ENCODE results near the gene VIM. TPM values are rescaled to one million over a fixed set of nuclear protein-coding genes. Genes with fewer than 3 reads are reported as not detected.
A peak's percentile ranks its signal among the peaks of the same experiment; 100 is the strongest.

The VIM gene
- total and polyA plus RNA-seq, 10 of the 15 experiments (the other 5 are each of a cell fraction or from before 2014, with no cell fraction given) = 44.2 to 287 (median 188) TPM

- SMC1A ChIA-PET (ENCODE audit: uncharacterized antibody, unreplicated experiment) = interaction anchor here (0.7 to 1.9 kb wide), 4 partner anchors 12 to 283 kb away, joined by 3 to 7 read pairs (median 4); partner anchors contain the start of gene TRDMT1
- Histone ChIP-seq H3K4me2 (ENCODE audit: control insufficient read depth, insufficient read depth) (peak overlapping the region; percentile 78), H3K79me2 (ENCODE audit: control insufficient read depth, insufficient read depth, low read length) (no peaks in the 10 kb centered on the region), H3K4me1 (ENCODE audit: control insufficient read depth, insufficient read depth, low read length) (peaks cover 27% of the 10 kb centered on the region), H3K36me3 (ENCODE audit: control insufficient read depth in 2 of 2, insufficient read depth in 2 of 2, low read length in 1 of 2) (no peaks in the 10 kb centered on the region), H3K27me3 (replicated peaks in 1 of 2; ENCODE audit: control insufficient read depth in 2 of 2, insufficient read depth in 2 of 2, low read length in 1 of 2) (no peaks in the 10 kb centered on the region; a peak in 1 of 4 replicates), H2AFZ (ENCODE audit: control insufficient read depth, low read depth, low read length) (no peak overlapping the region), H4K20me1 (ENCODE audit: control insufficient read depth, insufficient read depth) (no peaks in the 10 kb centered on the region), H3K27ac (ENCODE audit: control insufficient read depth, insufficient read depth) (peak overlapping the region; percentile 49; the same call in 1 of the 2 replicates), H3K9me3 (replicated peaks; ENCODE audit: control insufficient read depth, insufficient read depth, low read length) (no peaks in the 10 kb centered on the region; the same call in 2 of the 3 replicates), H3K4me3 (peak overlapping the region; percentile 68), H3K9ac (ENCODE audit: control insufficient read depth, insufficient read depth, low read length) (no peak overlapping the region)
- intact Hi-C loops (cut with micrococcal nuclease; ENCODE audit: unreplicated experiment) = loop anchor here (1.0 kb wide), 1 partner anchor 11 kb away; no protein-coding TSS in a partner anchor
- no TSS peak for BruUV-seq (replicated peaks)
- FAIRE-seq (peak; percentile 75), DNase-seq (ENCODE audit: low read depth, low spot score) (peak; percentile 63), ATAC-seq (peak; percentile 37)
- CTCF ChIA-PET = interaction anchor here (1.0 to 1.6 kb wide), 3 partner anchors 11 to 26 kb away, joined by 3 to 4 read pairs (median 3); partner anchors contain the start of gene TRDMT1
- RAD21 ChIA-PET (ENCODE audit: unreplicated experiment) = interaction anchor here (0.9 kb wide), 2 partner anchors 27 to 37 kb away, joined by 3 read pairs; no protein-coding TSS in a partner anchor
- 1% methylated on average over 12 of the region's 12 CpGs for WGBS (ENCODE audit: insufficient coverage, insufficient replicate concordance, low lambda C conversion rate, missing lambda C conversion rate)
- POLR2A ChIA-PET = interaction anchor here (3.6 kb wide), 1 partner anchor 27 kb away, joined by 23 read pairs; the partner anchor contains the start of gene TRDMT1
- in situ Hi-C loops (cut with MboI) = no loop called here
- TF ChIP-seq ATF7 (IDR thresholded peaks at IDR 0.05; ENCODE audit: low read depth) = peak; percentile 82
- peak; percentile 84 for TF ChIP-seq DPF2 (IDR thresholded peaks at IDR 0.05)
- TF ChIP-seq CTCF (IDR thresholded peaks at IDR 0.05 in 2 of 3, conservative IDR thresholded peaks at IDR 0.05 in 1 of 3; ENCODE audit: control insufficient read depth in 2 of 3, extremely low read depth in 1 of 3, insufficient read depth in 1 of 3, low read depth in 3 of 3, low read length in 3 of 3) = peak; percentile 5 to 33 (median 11); a peak in 1 of 6 replicates
- TF ChIP-seq RELB (IDR thresholded peaks at IDR 0.05; ENCODE audit: low read depth) = 0 out of 2 replicates have a peak, but pooled peaks have one; percentile 53
- no peak for TF ChIP-seq E4F1 (IDR thresholded peaks at IDR 0.05; ENCODE audit: borderline replicate concordance, partially characterized antibody)
- TF ChIP-seq TCF7 (IDR thresholded peaks at IDR 0.05; ENCODE audit: borderline replicate concordance) = peak; percentile 85
- peak; percentile 81 for TF ChIP-seq SMARCA5 (IDR thresholded peaks at IDR 0.05)
- TF ChIP-seq GATAD2B (conservative IDR thresholded peaks at IDR 0.05; ENCODE audit: low read depth) = 0 out of 2 replicates have a peak, but pooled peaks have one; percentile 22
- peak; percentile 83 for TF ChIP-seq NR2F1 (conservative IDR thresholded peaks at IDR 0.05)
- TF ChIP-seq JUNB (IDR thresholded peaks at IDR 0.05) = peak; percentile 89
- no peak for TF ChIP-seq ATF3 (IDR thresholded peaks at IDR 0.05; ENCODE audit: borderline replicate concordance, extremely low read depth, low read depth, low read length)
- peak; percentile 64; the same call in 1 of the 2 replicates for TF ChIP-seq ZNF384 (IDR thresholded peaks at IDR 0.05; ENCODE audit: borderline replicate concordance, low read depth, low read length)
- peak; percentile 8 to 31; a peak in 1 of 4 replicates for TF ChIP-seq BHLHE40 (IDR thresholded peaks at IDR 0.05; ENCODE audit: borderline replicate concordance in 1 of 2, low read depth in 2 of 2, low read length in 1 of 2)
- peak; percentile 46; the same call in 1 of the 2 replicates for TF ChIP-seq NBN (IDR thresholded peaks at IDR 0.05)
- TF ChIP-seq EP300 (IDR thresholded peaks at IDR 0.05; ENCODE audit: borderline replicate concordance in 1 of 2, control insufficient read depth in 1 of 2, low read depth in 2 of 2, low read length in 2 of 2) = peak in 1 of 2 experiments; percentile 10; a peak in 1 of 4 replicates
These were observed 512 bp upstream of the VIM start for GRCh38 chr10:17227367-17228090.
